WI38 (cell line): Measurements from ENCODE around the gene TMEM116.
"Not testable (repeated sequence)": the region's sequence is repeated elsewhere in the genome, so short reads cannot be mapped to it uniquely, and the experiment has no call there.

Source experiments
- H3K4me3 ChIP-seq: 2 replicates; pipeline ENCODE4 v1.5.1; 2011; ENCODE audit warnings: low read depth, mild to moderate bottlenecking, control low read depth, low read length
- CTCF ChIP-seq: IDR thresholded peaks from 2 replicates; pipeline ENCODE4 v1.5.1; 2012; ENCODE audit warnings: low read depth, mild to moderate bottlenecking, control low read depth, low read length

The TMEM116 gene

GRCh38 chr12:111975161-111975931 lies 37.6 kb downstream of the TMEM116 start:
- no peak for TF ChIP-seq CTCF
- no peak overlapping the region for H3K4me3 ChIP-seq

GRCh38 chr12:111971800-111972199 lies 41.2 kb downstream of the TMEM116 start:
- no peak for TF ChIP-seq CTCF
- H3K4me3 ChIP-seq: no peak overlapping the region

- no peak for TF ChIP-seq CTCF
- H3K4me3 ChIP-seq: no peak overlapping the region
These were observed 48.0 kb downstream of the TMEM116 start for GRCh38 chr12:111964935-111965334.

- not testable (repeated sequence) for H3K4me3 ChIP-seq
These were observed 53.4 kb downstream of the TMEM116 start for GRCh38 chr12:111959518-111959917.

- H3K4me3 ChIP-seq: not testable (repeated sequence)
These were observed 55.7 kb downstream of the TMEM116 start for GRCh38 chr12:111957224-111957623.

GRCh38 chr12:111954969-111955368 lies 58.0 kb downstream of the TMEM116 start:
- TF ChIP-seq CTCF: no peak
- no peak overlapping the region for H3K4me3 ChIP-seq

GRCh38 chr12:111953455-111953854 lies 59.5 kb downstream of the TMEM116 start:
- no peak overlapping the region for H3K4me3 ChIP-seq
- TF ChIP-seq CTCF: no peak

- not testable (repeated sequence) for H3K4me3 ChIP-seq
These were observed 60.7 kb downstream of the TMEM116 start for GRCh38 chr12:111952084-111952787.

GRCh38 chr12:111950961-111951676 lies 61.8 kb downstream of the TMEM116 start:
- not testable (repeated sequence) for H3K4me3 ChIP-seq
